GM12878 (cell line): ENCODE data around the gene U2AF2. TPM values are rescaled to one million over a fixed set of nuclear protein-coding genes. Genes with fewer than 3 reads are reported as not detected.

Experiments
- ATAC-seq: fragments of 200-7000 bp; cut with Tn5 transposase; 3 replicates; pipeline ENCODE4 v1.9.1; 2020; ENCODE audit warnings: mild to moderate bottlenecking, moderate library complexity
- BruUV-seq: library from RNA; stranded (reverse); fragments of 400-500 nt; replicated peaks from 2 replicates; lab custom pipeline; 2021; lab: Mats Ljungman, UMichigan
- CTCF ChIA-PET: fragments of 300-600 bp; sonication (Branson Sonifier 250); formaldehyde crosslinking; extraction: SDS; loops from one replicate; lab custom pipeline; 2021; ENCODE audit warnings: inconsistent platforms; lab: Yijun Ruan, JAX
- POLR2A ChIA-PET: fragments of 350-600 bp; formaldehyde crosslinking; extraction: SDS; loops from one replicate; lab custom pipeline; 2021; ENCODE audit warnings: inconsistent platforms; lab: Charles Lee
- RAD21 ChIA-PET: fragments of 300-600 bp; sonication (Branson Sonifier 250); formaldehyde crosslinking; loops from one replicate; lab custom pipeline; 2023; ENCODE audit warnings: antibody characterized with exemption; ENCODE audit not compliant: unreplicated experiment; lab: Charles Lee
- SMC1A ChIA-PET: fragments of 300-600 bp; sonication (Branson Sonifier 250); formaldehyde crosslinking; loops from one replicate; lab custom pipeline; 2023; ENCODE audit not compliant: unreplicated experiment, uncharacterized antibody; lab: Charles Lee
- DNase-seq: peaks from one replicate; pipeline ENCODE4 v3.0.0-alpha.2; 2011; ENCODE audit warnings: low read depth, low spot score
- FAIRE-seq: peaks from 3 replicates; lab custom pipeline; 2011; peaks lifted over from hg19 to GRCh38; lab: Jason Lieb, UNC
- H2AFZ ChIP-seq: 2 replicates; pipeline ENCODE4 v1.6.0; 2011; ENCODE audit warnings: low read depth, low read length, control low read depth; ENCODE audit not compliant: control insufficient read depth
- H3K27ac ChIP-seq: 2 replicates; pipeline ENCODE4 v1.5.1; 2011; ENCODE audit warnings: control low read depth; ENCODE audit not compliant: control insufficient read depth, insufficient read depth
- H3K27me3 ChIP-seq, 2 experiments: replicated peaks in 1 of 2; 2 replicates each; pipeline versions ENCODE4 v1.6.0 to v1.6.1; 2011; ENCODE audit warnings: low read length in 1 of 2; ENCODE audit not compliant: control insufficient read depth in 2 of 2, insufficient read depth in 2 of 2
- H3K36me3 ChIP-seq, 2 experiments: 2 replicates each; pipeline ENCODE4 v1.5.1; 2011; ENCODE audit warnings: low read length in 1 of 2; ENCODE audit not compliant: control insufficient read depth in 2 of 2, insufficient read depth in 2 of 2
- H3K4me1 ChIP-seq: 2 replicates; pipeline ENCODE4 v1.6.1; 2011; ENCODE audit warnings: mild to moderate bottlenecking, low read length, moderate library complexity, mixed read lengths; ENCODE audit not compliant: control insufficient read depth, insufficient read depth
- H3K4me2 ChIP-seq: 2 replicates; pipeline ENCODE4 v1.6.0; 2011; ENCODE audit warnings: control low read depth; ENCODE audit not compliant: control insufficient read depth, insufficient read depth
- H3K4me3 ChIP-seq: fragments of 200-600 bp; sonication (generic); 2 replicates; pipeline ENCODE4 v1.5.1; 2016
- H3K79me2 ChIP-seq: 2 replicates; pipeline ENCODE4 v1.6.0; 2011; ENCODE audit warnings: low read length; ENCODE audit not compliant: control insufficient read depth, insufficient read depth
- H3K9ac ChIP-seq: 2 replicates; pipeline ENCODE4 v1.8.0; 2011; ENCODE audit warnings: low read length, control low read depth, mixed read lengths; ENCODE audit not compliant: control insufficient read depth, insufficient read depth
- H3K9me3 ChIP-seq: replicated peaks from 3 replicates; pipeline ENCODE4 v1.5.1; 2011; ENCODE audit warnings: mild to moderate bottlenecking, low read length; ENCODE audit not compliant: control insufficient read depth, insufficient read depth
- H4K20me1 ChIP-seq: 2 replicates; pipeline ENCODE4 v1.6.0; 2011; ENCODE audit not compliant: control insufficient read depth, insufficient read depth
- ETV6 ChIP-seq, 2 experiments: fragments of 450-650 bp in 1 of 2; IDR thresholded peaks in 1 of 2; conservative IDR thresholded peaks in 1 of 2; 2 replicates each; pipeline ENCODE4 v1.6.1; 2014; ENCODE audit warnings: antibody characterized with exemption in 1 of 2, borderline replicate concordance in 1 of 2, low read depth in 1 of 2, mild to moderate bottlenecking in 1 of 2, moderate library complexity in 1 of 2
- JUND ChIP-seq: IDR thresholded peaks from 2 replicates; pipeline ENCODE4 v1.6.1; 2012; ENCODE audit warnings: low read depth, mild to moderate bottlenecking, low read length, improper control_type of control experiment, moderate library complexity
- MYB ChIP-seq: fragments of 150-350 bp; IDR thresholded peaks from 2 replicates; pipeline ENCODE4 v1.6.1; 2014; ENCODE audit warnings: mild to moderate bottlenecking, low read depth, low read length, borderline replicate concordance
- NBN ChIP-seq: fragments of 450-650 bp; IDR thresholded peaks from 2 replicates; pipeline ENCODE4 v1.6.1; 2016
- RUNX3 ChIP-seq: IDR thresholded peaks from 2 replicates; pipeline ENCODE4 v1.6.1; 2012; ENCODE audit warnings: low read length, inconsistent platforms
- SIN3A ChIP-seq: IDR thresholded peaks from 2 replicates; pipeline ENCODE4 v1.6.1; 2012; ENCODE audit warnings: low read depth, low read length, improper control_type of control experiment
- TCF3 ChIP-seq: IDR thresholded peaks from 2 replicates; pipeline ENCODE4 v1.6.1; 2012; ENCODE audit warnings: low read depth, mild to moderate bottlenecking, low read length, borderline replicate concordance; ENCODE audit not compliant: insufficient read depth
- TCF7 ChIP-seq: IDR thresholded peaks from 2 replicates; pipeline ENCODE4 v1.6.1; 2014; ENCODE audit warnings: antibody characterized with exemption, borderline replicate concordance
- ZNF207 ChIP-seq: fragments of 450-650 bp; IDR thresholded peaks from 2 replicates; pipeline ENCODE4 v1.6.1; 2014; ENCODE audit warnings: antibody characterized with exemption, mild to moderate bottlenecking, borderline replicate concordance
- WGBS: methylation state at CpG from one replicate; pipeline ENCODE4 v1.1.6; 2016; ENCODE audit warnings: low lambda C conversion rate; ENCODE audit not compliant: insufficient replicate concordance, insufficient coverage; ENCODE audit errors: missing lambda C conversion rate; 5-methylcytosine and 5-hydroxymethylcytosine counted together
- in situ Hi-C: fragments of 300-500 bp; cut with MboI; formaldehyde crosslinking; loops from 9 replicates; pipeline ENCODE4 v1.14.3; 2018; ENCODE audit warnings: mixed read lengths
- intact Hi-C: fragments of 100-400 bp; cut with micrococcal nuclease; formaldehyde crosslinking; loops from one replicate; pipeline ENCODE4 v1.14.2; 2022; ENCODE audit not compliant: unreplicated experiment
- polyA plus RNA-seq, 11 experiments: library from polyadenylated mRNA; depleted of rRNA in 4 of 11; unstranded in 6 of 11; stranded (reverse) in 5 of 11; fragments of >200 nt; fragmentation: Nextera tagmentation in 4 of 11; fragmentation: Illumina TruSeq in 1 of 11; extraction: Ambion mirVana in 4 of 11; extraction: Trizol in 1 of 11; gene quantifications; 1 replicate in 1 of 11; 2 replicates in 10 of 11; pipeline versions ENCODE4 v1.2.1 to v1.2.3, GENCODE V29; 2011 to 2016; ENCODE audit warnings: inconsistent platforms in 2 of 11, missing spikeins in 2 of 11, low read depth in 1 of 11
- total RNA-seq, 4 experiments: library from RNA; depleted of rRNA in 3 of 4; stranded (reverse); fragments of >200 nt in 3 of 4; fragmentation: Illumina TruSeq in 1 of 4; extraction: Trizol in 1 of 4; gene quantifications; 2 replicates each; pipeline versions ENCODE4 v1.2.1 to v1.2.3, GENCODE V29; 2013 to 2021
- TF ChIP-seq, protein P1 (sequence below): fragments of 450-650 bp; IDR thresholded peaks from 2 replicates; pipeline ENCODE4 v1.6.1; 2014; ENCODE audit warnings: mild to moderate bottlenecking
- TF ChIP-seq, protein P2 (sequence below): IDR thresholded peaks from 2 replicates; pipeline ENCODE4 v1.6.1; 2012; ENCODE audit warnings: low read depth, low read length, improper control_type of control experiment
- TF ChIP-seq, protein P3 (sequence below): fragments of 150-350 bp; IDR thresholded peaks from 2 replicates; pipeline ENCODE4 v1.6.1; 2014; ENCODE audit warnings: mild to moderate bottlenecking, low read depth, low read length

Gene U2AF2
- total and polyA plus RNA-seq, 10 of the 15 experiments (the other 5 are each of a cell fraction or from before 2014, with no cell fraction given) = 3.0 to 338 (median 130) TPM

DNA sequence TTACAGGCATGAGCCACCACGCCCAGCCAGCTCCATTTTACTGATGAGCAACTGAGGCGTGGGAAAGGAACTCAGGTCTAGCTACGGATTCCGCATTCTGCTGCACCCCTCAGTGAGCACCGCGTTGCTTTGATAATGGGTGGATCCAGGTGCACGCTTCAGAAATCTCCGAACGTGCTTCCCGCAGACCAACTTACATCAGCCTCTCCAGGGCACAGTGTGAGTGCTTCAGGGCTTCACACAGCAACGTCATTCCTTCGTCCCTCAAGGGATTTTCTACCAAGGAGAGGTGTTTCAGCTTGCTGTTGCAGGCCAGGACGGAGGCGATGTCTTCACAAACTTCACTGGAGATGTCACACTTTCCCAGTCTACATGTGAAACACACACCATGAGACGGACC is 61.7 kb downstream of the U2AF2 start:
- no peak overlapping the region for H3K4me2 ChIP-seq
- TF ChIP-seq, protein P1, sequence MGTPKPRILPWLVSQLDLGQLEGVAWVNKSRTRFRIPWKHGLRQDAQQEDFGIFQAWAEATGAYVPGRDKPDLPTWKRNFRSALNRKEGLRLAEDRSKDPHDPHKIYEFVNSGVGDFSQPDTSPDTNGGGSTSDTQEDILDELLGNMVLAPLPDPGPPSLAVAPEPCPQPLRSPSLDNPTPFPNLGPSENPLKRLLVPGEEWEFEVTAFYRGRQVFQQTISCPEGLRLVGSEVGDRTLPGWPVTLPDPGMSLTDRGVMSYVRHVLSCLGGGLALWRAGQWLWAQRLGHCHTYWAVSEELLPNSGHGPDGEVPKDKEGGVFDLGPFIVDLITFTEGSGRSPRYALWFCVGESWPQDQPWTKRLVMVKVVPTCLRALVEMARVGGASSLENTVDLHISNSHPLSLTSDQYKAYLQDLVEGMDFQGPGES = no peak
- no peak overlapping the region for H3K4me3 ChIP-seq
- FAIRE-seq (no peak), ATAC-seq (no peak), DNase-seq (no peak)
- ChIA-PET SMC1A (no interaction called here), POLR2A (no interaction called here), RAD21 (interaction anchor here (0.7 kb wide), 1 partner anchor 90 kb away, joined by 3 read pairs; no protein-coding TSS in a partner anchor), CTCF (no interaction called here)
- BruUV-seq = no TSS peak
- WGBS = 48% methylated on average over 15 of the region's 15 CpGs
- no peaks in the 10 kb centered on the region; the same call in 2 of the 3 replicates for H3K9me3 ChIP-seq
- no peaks in the 10 kb centered on the region for H3K36me3 ChIP-seq
- no peak overlapping the region for H3K9ac ChIP-seq
- no peak overlapping the region for H2AFZ ChIP-seq
- no peaks in the 10 kb centered on the region for H4K20me1 ChIP-seq
- H3K27me3 ChIP-seq = no peaks in the 10 kb centered on the region
- in situ Hi-C loops = no loop called here
- no peaks in the 10 kb centered on the region for H3K4me1 ChIP-seq
- H3K79me2 ChIP-seq = no peaks in the 10 kb centered on the region
- intact Hi-C loops = no loop called here
- H3K27ac ChIP-seq = no peak overlapping the region

DNA sequence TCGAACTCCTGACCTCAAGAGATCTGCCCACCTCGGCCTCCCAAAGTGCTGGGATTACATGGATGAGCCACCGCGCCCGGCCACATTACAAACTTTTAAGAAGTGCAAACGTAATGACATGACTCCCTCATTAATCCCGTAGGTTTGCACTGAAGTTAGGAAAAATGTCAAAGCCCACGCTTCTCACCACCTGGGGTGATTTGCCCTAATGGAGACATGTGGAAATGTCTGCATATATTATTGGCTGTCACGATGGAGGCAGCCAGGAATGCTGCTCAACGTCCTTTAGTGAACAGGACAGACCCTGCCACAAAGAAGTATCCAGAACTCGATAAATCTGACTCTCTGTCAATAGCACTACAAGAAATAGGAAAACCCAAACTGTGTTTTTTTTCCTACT is 62.4 kb downstream of the U2AF2 start:
- intact Hi-C loops (no loop called here), in situ Hi-C loops (no loop called here)
- SMC1A ChIA-PET = no interaction called here
- no peak overlapping the region for H3K4me2 ChIP-seq
- no peak for DNase-seq
- RAD21 ChIA-PET = no interaction called here
- no peaks in the 10 kb centered on the region for H3K27me3 ChIP-seq
- FAIRE-seq = no peak
- no peak overlapping the region for H3K27ac ChIP-seq
- no TSS peak for BruUV-seq
- no peaks in the 10 kb centered on the region; the same call in 2 of the 3 replicates for H3K9me3 ChIP-seq
- no peak overlapping the region for H3K4me3 ChIP-seq
- H4K20me1 ChIP-seq = no peaks in the 10 kb centered on the region
- H3K4me1 ChIP-seq = no peaks in the 10 kb centered on the region
- CTCF ChIA-PET = no interaction called here
- 45% methylated on average over 11 of the region's 11 CpGs for WGBS
- H3K36me3 ChIP-seq = no peaks in the 10 kb centered on the region
- H2AFZ ChIP-seq = no peak overlapping the region
- no peaks in the 10 kb centered on the region for H3K79me2 ChIP-seq
- no peak overlapping the region for H3K9ac ChIP-seq
- POLR2A ChIA-PET = no interaction called here
- no peak for ATAC-seq
- TF ChIP-seq NBN = no peak
- TF ChIP-seq JUND = no peak
- TF ChIP-seq, protein P1 = no peak
- TF ChIP-seq ETV6 (conservative IDR thresholded peaks at IDR 0.05 in 1 of 2, IDR thresholded peaks at IDR 0.05 in 1 of 2; ENCODE audit: borderline replicate concordance in 1 of 2, low read depth in 1 of 2) = no peak
- TF ChIP-seq RUNX3 = no peak
- no peak for TF ChIP-seq ZNF207
- TF ChIP-seq, protein P2, sequence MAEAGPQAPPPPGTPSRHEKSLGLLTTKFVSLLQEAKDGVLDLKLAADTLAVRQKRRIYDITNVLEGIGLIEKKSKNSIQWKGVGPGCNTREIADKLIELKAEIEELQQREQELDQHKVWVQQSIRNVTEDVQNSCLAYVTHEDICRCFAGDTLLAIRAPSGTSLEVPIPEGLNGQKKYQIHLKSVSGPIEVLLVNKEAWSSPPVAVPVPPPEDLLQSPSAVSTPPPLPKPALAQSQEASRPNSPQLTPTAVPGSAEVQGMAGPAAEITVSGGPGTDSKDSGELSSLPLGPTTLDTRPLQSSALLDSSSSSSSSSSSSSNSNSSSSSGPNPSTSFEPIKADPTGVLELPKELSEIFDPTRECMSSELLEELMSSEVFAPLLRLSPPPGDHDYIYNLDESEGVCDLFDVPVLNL = no peak
- TF ChIP-seq, protein P3, sequence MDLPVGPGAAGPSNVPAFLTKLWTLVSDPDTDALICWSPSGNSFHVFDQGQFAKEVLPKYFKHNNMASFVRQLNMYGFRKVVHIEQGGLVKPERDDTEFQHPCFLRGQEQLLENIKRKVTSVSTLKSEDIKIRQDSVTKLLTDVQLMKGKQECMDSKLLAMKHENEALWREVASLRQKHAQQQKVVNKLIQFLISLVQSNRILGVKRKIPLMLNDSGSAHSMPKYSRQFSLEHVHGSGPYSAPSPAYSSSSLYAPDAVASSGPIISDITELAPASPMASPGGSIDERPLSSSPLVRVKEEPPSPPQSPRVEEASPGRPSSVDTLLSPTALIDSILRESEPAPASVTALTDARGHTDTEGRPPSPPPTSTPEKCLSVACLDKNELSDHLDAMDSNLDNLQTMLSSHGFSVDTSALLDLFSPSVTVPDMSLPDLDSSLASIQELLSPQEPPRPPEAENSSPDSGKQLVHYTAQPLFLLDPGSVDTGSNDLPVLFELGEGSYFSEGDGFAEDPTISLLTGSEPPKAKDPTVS = no peak
- TF ChIP-seq TCF3 = no peak
- TF ChIP-seq SIN3A = no peak
- no peak for TF ChIP-seq TCF7
- no peak for TF ChIP-seq MYB
